IMR-90 (cell line): ENCODE measurements around the gene CCKAR. TPM values are rescaled to one million over a fixed set of nuclear protein-coding genes. Genes with fewer than 3 reads are reported as not detected.

ENCODE experiments used
- ATAC-seq: fragments of 200-7000 bp; cut with Tn5 transposase; 2 replicates; pipeline ENCODE4 v1.9.1; 2020; ENCODE audit warnings: low read depth, mild to moderate bottlenecking, moderate library complexity
- BruUV-seq: library from RNA; stranded (reverse); fragments of 400-500 nt; replicated peaks from 2 replicates; lab custom pipeline; 2021; lab: Mats Ljungman, UMichigan
- CTCF ChIA-PET: fragments of 300-600 bp; formaldehyde crosslinking; extraction: SDS; loops from one replicate; lab custom pipeline; 2021; ENCODE audit warnings: antibody characterized with exemption; lab: Yijun Ruan, JAX
- POLR2A ChIA-PET: fragments of 300-600 bp; sonication (Branson Sonifier 250); formaldehyde crosslinking; loops from one replicate; lab custom pipeline; 2022; ENCODE audit warnings: antibody characterized with exemption; ENCODE audit not compliant: unreplicated experiment; lab: Charles Lee
- DNase-seq: peaks from one replicate; pipeline ENCODE4 v3.0.0; 2013
- H2AFZ ChIP-seq: replicated peaks from 2 replicates; pipeline ENCODE3; 2013; ENCODE audit warnings: low read length, mild to moderate bottlenecking; ENCODE audit not compliant: poor library complexity
- H2AK5ac ChIP-seq: 2 replicates; pipeline ENCODE4 v1.6.1; 2013; ENCODE audit warnings: low read depth, low read length, inconsistent platforms
- H2AK9ac ChIP-seq: replicated peaks from 2 replicates; pipeline ENCODE3; 2013; ENCODE audit warnings: mild to moderate bottlenecking, low read depth, low read length, moderate library complexity; ENCODE audit not compliant: poor library complexity
- H2BK120ac ChIP-seq: 2 replicates; pipeline ENCODE4 v1.6.1; 2013; ENCODE audit warnings: low read depth, low read length, inconsistent platforms
- H2BK15ac ChIP-seq: 3 replicates; pipeline ENCODE4 v1.6.1; 2013; ENCODE audit warnings: low read depth, low read length, inconsistent platforms
- H2BK20ac ChIP-seq: 2 replicates; pipeline ENCODE4 v1.6.1; 2013; ENCODE audit warnings: low read depth, mild to moderate bottlenecking, inconsistent platforms, low read length, moderate library complexity
- H2BK5ac ChIP-seq: 2 replicates; pipeline ENCODE4 v1.6.1; 2013; ENCODE audit warnings: mild to moderate bottlenecking, low read depth, low read length, inconsistent platforms; ENCODE audit not compliant: poor library complexity, severe bottlenecking
- H3K14ac ChIP-seq: replicated peaks from 2 replicates; pipeline ENCODE4 v1.6.1; 2013; ENCODE audit warnings: low read depth, low read length, inconsistent platforms
- H3K18ac ChIP-seq: 2 replicates; pipeline ENCODE4 v1.6.1; 2013; ENCODE audit warnings: low read depth, low read length, control low read depth
- H3K23ac ChIP-seq: 2 replicates; pipeline ENCODE4 v1.6.1; 2013; ENCODE audit warnings: low read depth, low read length, inconsistent platforms
- H3K27ac ChIP-seq: 2 replicates; pipeline ENCODE4 v1.5.1; 2013; ENCODE audit warnings: mild to moderate bottlenecking, control low read depth, low read length; ENCODE audit not compliant: insufficient read depth
- H3K27me3 ChIP-seq: 2 replicates; pipeline ENCODE4 v1.6.1; 2013; ENCODE audit warnings: low read length; ENCODE audit not compliant: control insufficient read depth, insufficient read depth
- H3K36me3 ChIP-seq: 2 replicates; pipeline ENCODE4 v1.6.1; 2013; ENCODE audit warnings: low read length, mixed read lengths; ENCODE audit not compliant: control insufficient read depth, insufficient read depth
- H3K4ac ChIP-seq: 2 replicates; pipeline ENCODE4 v1.6.1; 2013; ENCODE audit warnings: low read depth, low read length, inconsistent platforms
- H3K4me1 ChIP-seq: 2 replicates; pipeline ENCODE4 v1.6.1; 2013; ENCODE audit warnings: low read length, mixed read lengths; ENCODE audit not compliant: control insufficient read depth, insufficient read depth
- H3K4me2 ChIP-seq: 2 replicates; pipeline ENCODE4 v1.6.1; 2013; ENCODE audit warnings: low read depth, mild to moderate bottlenecking, control low read depth, low read length, moderate library complexity
- H3K4me3 ChIP-seq: 2 replicates; pipeline ENCODE4 v1.5.1; 2013; ENCODE audit warnings: low read depth, mild to moderate bottlenecking, control low read depth, low read length, moderate library complexity; ENCODE audit not compliant: insufficient read depth
- H3K56ac ChIP-seq: 2 replicates; pipeline ENCODE4 v1.6.1; 2013; ENCODE audit warnings: low read length, inconsistent platforms; ENCODE audit not compliant: insufficient read depth; ENCODE audit errors: extremely low read depth
- H3K79me1 ChIP-seq, 2 experiments: 2 replicates each; pipeline ENCODE4 v1.6.1; 2013; ENCODE audit warnings: low read length in 2 of 2, inconsistent platforms in 1 of 2, low read depth in 1 of 2
- H3K9ac ChIP-seq: 2 replicates; pipeline ENCODE4 v1.6.1; 2013; ENCODE audit warnings: low read depth, low read length, control low read depth
- H3K9me1 ChIP-seq: 2 replicates; pipeline ENCODE4 v1.6.1; 2013; ENCODE audit warnings: low read length, inconsistent platforms; ENCODE audit not compliant: insufficient read depth
- H3K9me3 ChIP-seq: 2 replicates; pipeline ENCODE4 v1.6.1; 2013; ENCODE audit warnings: low read length; ENCODE audit not compliant: control insufficient read depth, insufficient read depth
- H4K20me1 ChIP-seq: 2 replicates; pipeline ENCODE4 v1.6.1; 2013; ENCODE audit warnings: low read length, inconsistent platforms; ENCODE audit not compliant: insufficient read depth
- H4K5ac ChIP-seq: 2 replicates; pipeline ENCODE4 v1.6.1; 2013; ENCODE audit warnings: mild to moderate bottlenecking, low read depth, low read length, control low read depth
- H4K8ac ChIP-seq, 2 experiments: 2 replicates each; pipeline ENCODE4 v1.6.1; 2013; ENCODE audit warnings: low read depth in 2 of 2, low read length in 2 of 2, control low read depth in 1 of 2, inconsistent platforms in 1 of 2
- H4K91ac ChIP-seq: 2 replicates; pipeline ENCODE4 v1.6.1; 2013; ENCODE audit warnings: low read depth, low read length, inconsistent platforms; ENCODE audit not compliant: insufficient read depth
- CHD1 ChIP-seq: IDR thresholded peaks from 2 replicates; pipeline ENCODE4 v1.6.1; 2012; ENCODE audit warnings: low read depth, low read length, improper control_type of control experiment
- CTCF ChIP-seq: conservative IDR thresholded peaks from 2 replicates; pipeline ENCODE4 v1.5.1; 2012; ENCODE audit warnings: mild to moderate bottlenecking, low read depth, low read length, improper control_type of control experiment
- FOS ChIP-seq: fragments of 150-350 bp; IDR thresholded peaks from 2 replicates; pipeline ENCODE4 v1.6.1; 2016; ENCODE audit warnings: low read depth, low read length
- MAFK ChIP-seq: IDR thresholded peaks from 2 replicates; pipeline ENCODE4 v1.6.1; 2012; ENCODE audit warnings: low read depth, low read length, improper control_type of control experiment
- MAZ ChIP-seq: IDR thresholded peaks from 2 replicates; pipeline ENCODE4 v1.6.1; 2012; ENCODE audit warnings: low read depth, mild to moderate bottlenecking, low read length, improper control_type of control experiment, moderate library complexity, borderline replicate concordance
- MXI1 ChIP-seq: IDR thresholded peaks from 2 replicates; pipeline ENCODE4 v1.6.1; 2012; ENCODE audit warnings: low read depth, mild to moderate bottlenecking, low read length, moderate library complexity, borderline replicate concordance
- NFE2L2 ChIP-seq: fragments of 150-350 bp; IDR thresholded peaks from 2 replicates; pipeline ENCODE4 v1.6.1; 2016; ENCODE audit warnings: low read depth, mild to moderate bottlenecking, low read length
- POLR2A ChIP-seq: IDR thresholded peaks from 2 replicates; pipeline ENCODE4 v1.6.1; 2012; ENCODE audit warnings: mild to moderate bottlenecking, low read depth, low read length
- USF2 ChIP-seq: fragments of 150-350 bp; IDR thresholded peaks from 2 replicates; pipeline ENCODE4 v1.6.1; 2017; ENCODE audit warnings: mild to moderate bottlenecking, antibody characterized with exemption, low read length, low read depth
- WGBS, 2 experiments: methylation state at CpG; one replicate each; pipeline versions ENCODE4 v1.1.5 to v1.1.7; 2013; ENCODE audit warnings: missing lambda C conversion rate in 2 of 2; ENCODE audit not compliant: insufficient read length in 1 of 2; ENCODE audit errors: extremely low coverage in 2 of 2; 5-methylcytosine and 5-hydroxymethylcytosine counted together
- dilution Hi-C: fragments of 300-500 bp; cut with HindIII; formaldehyde crosslinking; loops from one replicate; pipeline ENCODE4 v1.14.3; 2018; ENCODE audit warnings: low sequenced_read_pairs; ENCODE audit not compliant: unreplicated experiment
- in situ Hi-C: fragments of 300-500 bp; cut with MboI; formaldehyde crosslinking; loops from 3 replicates; pipeline ENCODE4 v1.14.3; 2019; ENCODE audit warnings: low sequenced_read_pairs, inconsistent platforms, mixed read lengths
- intact Hi-C: fragments of 100-400 bp; cut with micrococcal nuclease; formaldehyde crosslinking; loops from 2 replicates; pipeline ENCODE4 v1.10.0; 2022
- polyA plus RNA-seq, 3 experiments: library from polyadenylated mRNA; depleted of rRNA; stranded (reverse); fragments of >200 nt; gene quantifications; 2 replicates each; pipeline ENCODE4 v1.2.3, GENCODE V29; 2012; ENCODE audit warnings: low replicate concordance in 1 of 3
- total RNA-seq: library from RNA; depleted of rRNA; stranded (reverse); fragments of >200 nt; gene quantifications from 2 replicates; pipeline ENCODE4 v1.2.3, GENCODE V29; 2012
- TF ChIP-seq, protein P1 (sequence below): fragments of 150-350 bp; IDR thresholded peaks from 2 replicates; pipeline ENCODE4 v1.6.1; 2016; ENCODE audit warnings: low read depth, mild to moderate bottlenecking, low read length, moderate library complexity, borderline replicate concordance

The CCKAR gene
- total and polyA plus RNA-seq, 2 of the 4 experiments (the other 2 are of a cell fraction): not detected

DNA sequence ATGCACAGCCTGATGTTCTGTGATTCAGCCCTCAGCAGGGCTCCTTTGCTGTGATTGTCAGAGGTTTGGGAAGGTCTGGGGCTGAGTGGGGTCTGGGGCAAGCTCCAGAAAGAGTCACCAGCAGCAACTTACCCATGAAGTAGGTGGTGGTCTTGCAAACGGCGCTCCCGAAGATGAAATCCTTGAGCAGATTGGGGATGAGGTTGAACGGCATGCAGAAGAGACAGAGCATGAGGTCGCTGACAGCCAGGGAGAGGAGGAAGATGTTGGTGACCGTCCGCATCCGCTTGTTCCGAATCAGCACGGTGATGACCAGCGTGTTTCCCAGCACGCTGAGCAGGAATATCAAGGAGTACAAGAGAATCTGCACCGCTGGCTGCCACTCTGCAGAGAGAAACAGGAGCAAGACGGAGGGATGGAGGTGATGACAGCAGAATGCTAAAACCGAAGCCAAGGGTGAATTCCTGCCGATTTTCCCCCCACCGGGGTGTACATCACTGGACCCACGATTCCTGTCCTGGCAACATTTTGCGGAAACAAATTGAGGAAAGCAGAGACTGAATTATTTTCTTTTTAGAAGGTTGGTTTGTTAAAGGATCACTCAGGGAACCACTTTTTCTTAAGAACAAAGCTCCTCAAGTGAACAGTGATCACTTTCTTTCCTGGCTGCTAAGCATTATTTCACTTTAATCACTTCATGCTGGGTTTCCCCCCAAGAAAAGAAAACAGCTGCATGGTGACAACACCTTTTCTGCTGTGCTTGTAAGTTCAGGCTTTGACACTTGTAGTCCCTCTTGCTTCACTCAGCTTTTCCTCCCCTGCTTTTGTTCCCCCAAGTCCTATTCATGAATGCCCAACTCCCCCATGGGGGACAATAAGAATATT is 941 bp downstream of the CCKAR start:
- no peak for ATAC-seq
- H2BK15ac ChIP-seq: no peak overlapping the region
- H3K9ac ChIP-seq: no peak overlapping the region
- no peaks in the 10 kb centered on the region for H3K9me1 ChIP-seq
- no peak overlapping the region for H3K18ac ChIP-seq
- H3K36me3 ChIP-seq: no peaks in the 10 kb centered on the region
- dilution Hi-C loops: no loop called here
- no peak overlapping the region for H4K5ac ChIP-seq
- no peak overlapping the region for H2AK9ac ChIP-seq
- H3K9me3 ChIP-seq: no peaks in the 10 kb centered on the region
- peaks cover 37% of the 10 kb centered on the region for H3K27me3 ChIP-seq
- no peak overlapping the region for H2BK20ac ChIP-seq
- no peak overlapping the region for H3K23ac ChIP-seq
- ChIA-PET CTCF (no interaction called here), POLR2A (interaction anchor here (0.5 kb wide), 1 partner anchor 29 kb away, joined by 4 read pairs; no protein-coding TSS in a partner anchor)
- no TSS peak for BruUV-seq
- in situ Hi-C loops: no loop called here
- no peak overlapping the region for H3K4me2 ChIP-seq
- no peak overlapping the region for H4K8ac ChIP-seq
- H3K14ac ChIP-seq: no peak overlapping the region
- no peak overlapping the region for H3K4me3 ChIP-seq
- TF ChIP-seq MAFK: no peak
- no peak for TF ChIP-seq CHD1
- TF ChIP-seq NFE2L2: no peak
- TF ChIP-seq POLR2A: no peak
- no peak for TF ChIP-seq MAZ
- TF ChIP-seq FOS: no peak
- no peak for TF ChIP-seq MXI1
- TF ChIP-seq CTCF: no peak
- TF ChIP-seq, protein P1, sequence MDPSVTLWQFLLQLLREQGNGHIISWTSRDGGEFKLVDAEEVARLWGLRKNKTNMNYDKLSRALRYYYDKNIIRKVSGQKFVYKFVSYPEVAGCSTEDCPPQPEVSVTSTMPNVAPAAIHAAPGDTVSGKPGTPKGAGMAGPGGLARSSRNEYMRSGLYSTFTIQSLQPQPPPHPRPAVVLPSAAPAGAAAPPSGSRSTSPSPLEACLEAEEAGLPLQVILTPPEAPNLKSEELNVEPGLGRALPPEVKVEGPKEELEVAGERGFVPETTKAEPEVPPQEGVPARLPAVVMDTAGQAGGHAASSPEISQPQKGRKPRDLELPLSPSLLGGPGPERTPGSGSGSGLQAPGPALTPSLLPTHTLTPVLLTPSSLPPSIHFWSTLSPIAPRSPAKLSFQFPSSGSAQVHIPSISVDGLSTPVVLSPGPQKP: no peak
- TF ChIP-seq USF2: no peak
- no peaks in the 10 kb centered on the region for H4K20me1 ChIP-seq
- H3K4ac ChIP-seq: no peak overlapping the region
- no peaks in the 10 kb centered on the region for H3K79me1 ChIP-seq
- H2AFZ ChIP-seq: no peak overlapping the region
- 89% methylated on average over 6 of the region's 19 CpGs; no CpG with 5 or more reads in 1 of the 2 experiments for WGBS, 2 experiments
- no peak overlapping the region for H3K56ac ChIP-seq
- DNase-seq: no peak
- no peak overlapping the region for H2AK5ac ChIP-seq
- no peaks in the 10 kb centered on the region; the same call in 1 of the 2 replicates for H3K4me1 ChIP-seq
- no peak overlapping the region for H2BK5ac ChIP-seq
- no peak overlapping the region for H4K91ac ChIP-seq
- no peak overlapping the region for H2BK120ac ChIP-seq
- intact Hi-C loops: no loop called here
- no peak overlapping the region for H3K27ac ChIP-seq
